GM10266 (cell line): ENCODE results near the gene USP10.

ENCODE experiments used
- DNase-seq: peaks from one replicate; pipeline ENCODE4 v3.0.0; 2012; ENCODE audit errors: extremely low spot score
- TF ChIP-seq, protein P1 (sequence below): IDR thresholded peaks from 2 replicates; pipeline ENCODE4 v1.5.1; 2012; ENCODE audit warnings: mild to moderate bottlenecking, low read depth; ENCODE audit not compliant: control insufficient read depth, insufficient read depth; ENCODE audit errors: missing control alignments

USP10 gene

DNA sequence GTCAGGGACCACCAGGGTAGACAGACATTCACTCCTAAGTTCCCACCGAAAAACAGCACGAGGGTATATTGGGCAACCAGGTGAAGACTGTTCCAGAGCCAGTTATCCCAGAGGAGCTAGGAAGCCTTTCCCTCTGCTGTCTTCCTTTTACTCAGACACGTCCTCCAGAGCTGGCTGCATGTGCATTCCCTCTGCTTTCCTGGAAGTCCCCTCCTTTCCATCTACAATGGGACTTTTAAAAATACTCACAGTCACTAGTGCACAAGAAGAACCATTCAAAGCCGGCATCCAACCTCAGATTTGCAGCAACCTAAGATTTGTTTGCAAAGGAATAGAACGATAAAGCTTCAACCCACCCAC is 87.4 kb downstream of the USP10 start:
- TF ChIP-seq, protein P1, sequence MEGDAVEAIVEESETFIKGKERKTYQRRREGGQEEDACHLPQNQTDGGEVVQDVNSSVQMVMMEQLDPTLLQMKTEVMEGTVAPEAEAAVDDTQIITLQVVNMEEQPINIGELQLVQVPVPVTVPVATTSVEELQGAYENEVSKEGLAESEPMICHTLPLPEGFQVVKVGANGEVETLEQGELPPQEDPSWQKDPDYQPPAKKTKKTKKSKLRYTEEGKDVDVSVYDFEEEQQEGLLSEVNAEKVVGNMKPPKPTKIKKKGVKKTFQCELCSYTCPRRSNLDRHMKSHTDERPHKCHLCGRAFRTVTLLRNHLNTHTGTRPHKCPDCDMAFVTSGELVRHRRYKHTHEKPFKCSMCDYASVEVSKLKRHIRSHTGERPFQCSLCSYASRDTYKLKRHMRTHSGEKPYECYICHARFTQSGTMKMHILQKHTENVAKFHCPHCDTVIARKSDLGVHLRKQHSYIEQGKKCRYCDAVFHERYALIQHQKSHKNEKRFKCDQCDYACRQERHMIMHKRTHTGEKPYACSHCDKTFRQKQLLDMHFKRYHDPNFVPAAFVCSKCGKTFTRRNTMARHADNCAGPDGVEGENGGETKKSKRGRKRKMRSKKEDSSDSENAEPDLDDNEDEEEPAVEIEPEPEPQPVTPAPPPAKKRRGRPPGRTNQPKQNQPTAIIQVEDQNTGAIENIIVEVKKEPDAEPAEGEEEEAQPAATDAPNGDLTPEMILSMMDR = no peak
- DNase-seq = no peak

DNA sequence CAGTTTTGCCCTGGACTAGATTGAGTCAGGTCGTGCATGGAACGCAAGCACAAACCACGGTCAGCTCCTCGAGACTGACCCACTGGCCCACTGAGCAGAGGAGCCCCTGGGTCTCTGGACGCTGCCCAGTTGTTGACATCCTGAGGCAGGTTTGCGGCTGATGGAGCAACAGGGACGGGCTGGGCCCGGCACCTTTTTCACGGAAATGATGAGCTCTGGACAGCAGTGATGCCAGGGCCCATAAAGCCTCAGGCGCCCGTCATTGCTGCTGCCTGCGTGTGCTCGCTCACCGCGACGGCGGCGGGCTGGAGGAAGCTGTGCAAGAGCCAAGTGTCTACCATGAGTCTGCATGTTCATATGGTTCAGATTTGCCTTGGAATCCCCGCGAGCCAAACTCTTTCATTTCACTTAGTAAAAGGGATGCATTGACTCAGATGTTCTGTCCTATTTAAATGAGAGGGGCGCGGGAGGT is 89.2 kb downstream of the USP10 start:
- DNase-seq = no peak
- TF ChIP-seq, protein P1 = no peak

DNA sequence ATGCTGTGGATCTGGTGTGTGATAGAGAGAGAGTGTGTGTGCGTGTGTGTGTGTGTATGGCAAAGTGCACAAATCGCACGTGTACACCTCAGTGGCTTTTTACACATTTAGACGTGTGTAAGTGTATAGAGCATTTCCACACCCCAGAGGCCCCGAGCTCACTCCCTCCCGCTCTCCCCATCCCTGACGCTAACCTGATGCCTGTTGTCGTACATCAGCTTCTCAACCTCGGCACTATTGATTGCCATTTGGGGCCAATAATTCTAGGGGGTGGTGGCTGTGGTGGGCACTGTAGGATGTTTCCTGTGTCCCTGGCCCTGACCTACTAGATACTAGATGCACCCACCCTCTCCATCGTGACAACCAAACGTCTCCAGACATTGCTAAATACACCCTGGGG is 89.6 kb downstream of the USP10 start:
- TF ChIP-seq, protein P1 = no peak
- DNase-seq = no peak

DNA sequence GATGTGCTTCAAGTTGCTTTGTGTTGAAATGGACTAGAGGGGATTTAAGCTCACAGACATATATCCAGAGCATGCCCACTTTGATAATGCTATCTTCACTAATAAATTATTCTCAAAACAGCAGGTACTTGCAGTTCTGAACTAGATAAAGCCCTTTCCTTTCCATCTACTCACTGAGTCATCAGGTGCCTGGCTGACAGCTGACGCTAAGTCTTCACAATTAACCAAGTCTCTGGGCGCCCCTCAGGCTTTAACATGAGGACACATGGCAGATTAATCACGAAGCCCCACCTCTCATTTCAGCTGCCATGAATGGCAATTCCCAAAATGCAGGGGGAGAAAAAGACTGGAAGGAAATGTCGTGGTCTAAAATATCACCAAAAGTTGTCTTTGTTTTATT is 90.5 kb downstream of the USP10 start:
- TF ChIP-seq, protein P1 = no peak

DNA sequence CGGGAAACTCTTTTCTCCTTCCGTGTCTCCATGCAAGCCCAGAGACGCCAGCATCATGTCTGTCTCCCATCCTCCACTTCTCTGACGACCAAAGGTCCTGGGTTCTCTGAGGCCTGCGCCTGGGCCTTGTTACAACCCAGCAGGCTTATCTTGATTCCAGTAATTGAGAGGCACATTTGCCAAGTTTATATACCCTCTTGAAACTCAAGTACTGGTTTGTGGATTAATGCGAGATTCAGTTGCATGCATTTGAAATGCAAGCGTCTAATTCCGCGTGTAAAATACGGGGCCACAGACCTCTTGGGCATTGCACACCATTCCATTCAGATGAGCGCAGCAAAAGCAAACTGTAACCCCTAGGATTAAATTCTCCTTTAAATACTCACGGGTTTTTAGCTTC is 91.3 kb downstream of the USP10 start:
- DNase-seq = no peak
- TF ChIP-seq, protein P1 = no peak

More for the DNA sequence above, 90.5 kb downstream of the USP10 start:
- no peak for DNase-seq

DNA sequence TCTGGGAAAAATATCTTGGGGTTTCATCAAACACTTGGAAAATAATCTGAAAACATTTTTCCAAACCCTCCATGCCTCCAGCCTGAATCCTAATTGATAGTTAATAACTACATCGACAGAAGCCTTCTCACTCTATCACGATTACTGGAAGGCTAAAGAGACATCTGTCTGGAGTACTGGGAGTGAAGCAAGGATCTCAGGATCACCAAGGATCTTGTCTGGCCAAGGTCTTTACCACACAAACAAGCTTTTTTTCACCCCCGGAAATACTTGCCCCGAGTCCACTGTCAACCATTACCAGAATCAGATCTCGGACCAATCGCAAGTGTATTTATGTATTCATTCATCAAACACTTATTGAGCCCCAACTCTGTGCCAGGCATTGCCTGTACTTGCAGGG is 91.7 kb downstream of the USP10 start:
- TF ChIP-seq, protein P1 = no peak

DNA sequence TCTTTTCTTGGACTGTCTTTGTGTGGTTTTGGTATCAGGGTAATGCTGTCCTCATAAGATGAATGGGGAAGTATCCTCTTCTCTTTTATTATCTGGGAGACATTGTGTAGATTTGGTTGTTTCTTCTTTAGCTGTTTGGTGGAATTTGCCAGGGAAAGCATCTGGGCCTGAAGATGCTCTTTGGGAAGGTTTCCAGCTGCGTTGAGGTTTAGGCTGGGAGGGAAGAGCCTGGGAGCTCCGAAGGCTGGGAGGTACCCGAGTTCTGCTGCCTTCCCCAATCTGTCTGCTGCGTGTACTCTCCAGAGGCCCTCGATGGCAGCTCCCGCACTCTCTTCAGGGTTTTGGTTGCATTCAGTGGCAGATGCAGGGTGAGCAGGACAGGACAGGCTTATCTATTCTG is 94.4 kb downstream of the USP10 start:
- TF ChIP-seq, protein P1 = no peak
- DNase-seq = no peak

More for the DNA sequence above, 91.7 kb downstream of the USP10 start:
- DNase-seq = no peak
